GM21576 (cell line): ENCODE measurements around the gene SLC48A1.
"Not testable (repeated sequence)": the region's sequence is repeated elsewhere in the genome, so short reads cannot be mapped to it uniquely, and the experiment has no call there.

Experiments
- ATAC-seq: cut with Tn5 transposase; IDR thresholded peaks from one replicate; pipeline ENCODE4 v1.9.1; 2021; ENCODE audit warnings: mild to moderate bottlenecking, moderate library complexity; ENCODE audit not compliant: unreplicated experiment

Gene SLC48A1

DNA sequence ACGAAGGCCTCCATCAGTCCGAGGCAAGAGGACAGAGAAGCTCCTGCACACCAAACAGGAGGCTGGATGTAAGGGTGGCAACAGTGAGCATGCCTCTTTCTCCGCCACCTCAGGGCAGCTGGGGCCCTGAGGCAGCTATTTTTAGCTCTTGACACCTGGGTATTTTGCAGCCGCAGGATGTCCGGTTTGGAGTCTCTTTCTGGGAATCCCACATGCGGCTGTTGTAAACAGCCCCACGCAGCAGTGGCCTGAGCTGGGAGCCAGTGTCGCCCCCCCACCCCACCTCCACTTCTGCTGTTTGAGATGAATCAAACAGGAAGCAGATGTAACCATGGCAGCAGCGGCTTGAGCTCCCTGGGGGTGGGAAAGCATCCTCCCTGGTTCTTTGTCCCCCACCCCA lies 35.0 kb downstream of the SLC48A1 start:
- ATAC-seq: peak; percentile 39

DNA sequence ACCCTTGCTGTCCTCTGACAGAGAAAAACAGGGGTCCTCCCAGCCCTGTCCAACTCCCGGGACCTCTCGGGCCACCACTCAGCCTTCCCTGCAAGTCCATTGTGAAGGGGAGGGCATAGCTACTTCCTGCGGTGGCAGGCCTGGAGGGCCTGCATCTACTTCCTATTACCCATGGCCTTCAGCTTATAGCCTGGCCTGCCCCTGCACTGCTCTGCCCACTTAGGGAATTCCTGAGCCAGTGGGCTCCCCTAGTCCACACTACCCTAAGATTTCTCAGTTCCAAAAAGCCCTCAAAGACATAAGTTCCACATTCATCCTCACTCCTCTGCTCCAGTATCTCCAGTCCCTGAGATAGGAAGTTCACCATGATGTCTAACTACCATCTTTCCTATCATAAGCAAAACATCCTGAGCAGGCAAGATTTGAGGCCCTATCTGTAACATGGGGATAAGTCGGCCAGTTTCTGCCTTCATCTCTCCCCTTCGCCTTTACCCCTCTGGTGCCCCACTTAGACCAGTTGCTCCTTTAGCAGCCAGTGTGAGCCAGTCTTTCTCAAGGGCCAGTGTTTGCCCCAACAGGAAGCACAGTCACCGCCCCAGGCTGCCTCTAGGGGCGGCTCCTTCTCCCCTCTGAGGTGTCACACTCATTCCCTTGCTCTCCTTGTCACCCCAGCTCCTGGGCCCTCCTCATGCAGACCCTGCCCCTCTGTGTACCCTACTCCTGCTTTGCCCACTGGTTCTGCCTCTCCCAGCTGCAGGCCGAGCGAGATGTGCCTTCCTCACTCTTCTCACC lies 35.7 kb downstream of the SLC48A1 start:
- ATAC-seq: no peak

DNA sequence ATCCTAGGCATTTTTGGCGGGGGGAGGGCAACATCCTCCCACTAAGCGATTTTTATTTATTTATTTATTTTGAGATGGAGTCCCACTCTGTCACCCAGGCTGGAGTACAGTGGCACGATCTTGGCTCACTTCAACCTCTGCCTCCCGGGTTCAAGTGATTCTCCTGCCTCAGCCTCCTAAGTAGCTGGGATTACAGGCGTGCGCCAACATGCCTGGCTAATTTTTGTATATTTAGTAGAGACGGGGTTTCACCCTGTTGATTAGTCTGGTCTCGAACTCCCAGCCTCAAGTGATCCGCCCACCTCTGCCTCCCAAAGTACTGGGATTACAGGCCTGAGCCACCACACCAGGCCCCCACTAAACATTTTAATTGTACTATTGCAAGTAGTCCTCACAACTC lies 36.5 kb downstream of the SLC48A1 start:
- ATAC-seq: not testable (repeated sequence)

DNA sequence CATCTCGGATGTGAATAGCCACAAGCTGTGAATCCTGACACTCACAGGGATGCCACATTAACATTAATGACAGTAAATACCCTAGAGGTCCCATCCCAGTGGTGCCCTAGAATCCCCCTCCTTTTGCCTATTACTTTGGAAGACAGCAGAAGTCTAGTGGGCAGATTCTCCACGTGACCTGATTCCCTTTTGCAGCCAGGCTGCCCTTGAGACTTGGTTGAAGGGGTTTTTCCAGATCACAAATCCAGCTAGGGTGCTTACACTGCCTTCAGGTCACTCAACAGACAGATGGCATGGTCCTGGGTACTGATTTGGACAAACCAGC lies 38.0 kb downstream of the SLC48A1 start:
- ATAC-seq: no peak

DNA sequence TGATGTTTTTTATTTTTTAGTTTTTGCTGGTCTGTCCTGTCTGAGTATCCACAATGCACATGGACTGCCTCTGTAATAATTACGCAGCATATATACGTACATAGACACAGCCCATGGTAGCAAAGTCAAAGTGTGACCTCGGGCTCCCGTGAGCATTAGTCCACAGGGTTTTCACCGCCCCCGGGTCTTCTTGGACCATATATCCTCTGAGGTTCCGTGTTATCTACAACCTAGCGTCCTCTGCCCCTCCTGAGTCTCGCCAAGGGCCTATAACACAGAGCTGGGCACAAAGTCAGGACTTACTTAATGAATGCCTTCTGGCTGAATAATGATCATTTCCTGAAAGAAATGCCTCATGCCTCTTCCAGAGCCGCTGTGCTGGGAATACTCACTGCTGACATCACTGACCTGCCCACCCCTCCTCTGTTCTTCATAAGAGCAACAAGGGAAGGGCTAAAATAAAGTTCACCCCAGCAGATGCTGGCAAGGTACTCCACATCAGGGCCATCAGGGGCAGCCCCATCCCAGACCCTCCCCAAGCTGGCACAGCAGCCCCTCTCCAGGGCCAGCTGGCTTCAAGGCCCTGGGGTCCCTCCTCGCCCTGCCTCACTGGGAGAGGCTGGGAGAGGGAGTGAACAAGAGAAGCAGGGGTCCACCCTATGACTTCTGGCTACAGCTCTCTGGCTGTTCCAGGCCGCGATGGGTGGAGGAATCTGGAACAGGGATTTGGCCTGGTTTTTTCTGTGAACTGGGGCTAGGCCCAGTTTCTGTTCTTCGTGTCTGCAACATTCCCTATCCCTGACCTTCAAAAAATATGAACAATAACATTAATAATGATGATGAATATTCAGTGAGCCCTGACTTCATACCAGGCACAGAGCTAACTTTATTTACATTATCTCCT lies 38.8 kb downstream of the SLC48A1 start:
- ATAC-seq: no peak

DNA sequence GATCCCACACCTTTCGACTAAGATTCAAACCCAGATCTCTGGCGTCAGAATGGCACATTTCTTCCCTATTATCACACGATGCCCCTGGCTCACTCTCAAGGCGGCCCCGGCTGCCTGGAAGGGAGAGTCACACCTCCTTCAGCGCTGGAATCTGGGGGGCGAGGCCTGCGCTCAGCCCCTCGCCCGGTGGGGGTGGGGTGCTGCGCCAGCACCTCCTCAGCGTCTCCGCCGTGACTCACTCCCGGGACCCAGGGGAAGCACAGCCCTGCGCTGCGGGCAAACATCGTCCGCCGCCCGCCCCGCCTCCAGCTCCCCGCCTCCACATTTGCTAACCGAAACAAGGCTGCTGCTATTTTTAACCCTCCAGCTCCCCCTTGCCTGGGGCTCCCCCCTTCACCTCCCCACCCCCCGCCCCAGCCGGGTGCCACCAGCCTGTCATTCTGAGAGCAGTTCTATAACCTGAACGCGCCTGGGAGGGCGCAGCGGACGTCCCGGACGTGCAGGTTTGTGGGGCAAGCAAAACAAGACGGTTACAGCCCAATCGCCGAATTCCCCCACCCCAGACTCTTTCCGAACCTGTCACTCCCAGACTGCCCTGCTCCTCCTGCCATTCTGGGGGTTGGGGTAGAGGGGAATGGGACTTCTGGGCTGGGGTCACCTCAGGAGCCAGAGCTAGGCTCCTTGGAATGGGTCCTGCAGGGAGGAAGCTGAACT lies 39.9 kb downstream of the SLC48A1 start:
- peak; percentile 60 for ATAC-seq

DNA sequence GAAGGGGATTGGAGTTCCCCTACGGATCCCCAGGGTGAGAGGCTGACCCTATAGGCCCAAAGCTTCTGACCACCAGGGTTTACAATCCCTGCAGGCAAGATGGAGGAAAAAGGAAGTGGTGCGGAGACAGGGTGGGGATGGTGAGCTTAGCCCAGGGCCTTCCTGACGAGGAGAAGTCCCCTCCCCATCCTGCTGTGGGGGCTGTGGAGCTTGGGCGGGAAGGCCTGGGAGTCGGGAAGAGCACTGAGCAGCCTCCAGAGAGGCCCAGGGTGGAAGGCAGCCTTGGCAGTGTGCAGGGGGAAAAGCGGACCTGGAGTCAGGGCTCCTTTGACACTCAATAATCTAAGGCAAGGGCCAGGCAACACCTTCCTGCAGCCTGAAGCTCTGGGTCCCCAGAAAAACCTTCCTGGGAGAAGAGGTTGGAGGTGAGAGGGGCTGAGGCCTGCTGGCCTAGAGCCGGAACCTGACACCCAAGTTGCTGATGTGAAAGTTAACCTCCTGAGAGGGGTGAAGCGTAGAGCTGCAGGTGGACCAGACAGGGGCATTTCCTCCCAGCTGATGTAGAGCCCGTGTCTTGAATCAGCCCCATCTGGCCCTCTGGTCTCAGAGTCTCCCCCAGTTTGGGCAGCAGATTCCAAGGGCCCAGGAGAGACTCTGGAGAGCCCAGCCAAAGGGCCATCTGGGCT lies 40.6 kb downstream of the SLC48A1 start:
- ATAC-seq: peak; percentile 41

DNA sequence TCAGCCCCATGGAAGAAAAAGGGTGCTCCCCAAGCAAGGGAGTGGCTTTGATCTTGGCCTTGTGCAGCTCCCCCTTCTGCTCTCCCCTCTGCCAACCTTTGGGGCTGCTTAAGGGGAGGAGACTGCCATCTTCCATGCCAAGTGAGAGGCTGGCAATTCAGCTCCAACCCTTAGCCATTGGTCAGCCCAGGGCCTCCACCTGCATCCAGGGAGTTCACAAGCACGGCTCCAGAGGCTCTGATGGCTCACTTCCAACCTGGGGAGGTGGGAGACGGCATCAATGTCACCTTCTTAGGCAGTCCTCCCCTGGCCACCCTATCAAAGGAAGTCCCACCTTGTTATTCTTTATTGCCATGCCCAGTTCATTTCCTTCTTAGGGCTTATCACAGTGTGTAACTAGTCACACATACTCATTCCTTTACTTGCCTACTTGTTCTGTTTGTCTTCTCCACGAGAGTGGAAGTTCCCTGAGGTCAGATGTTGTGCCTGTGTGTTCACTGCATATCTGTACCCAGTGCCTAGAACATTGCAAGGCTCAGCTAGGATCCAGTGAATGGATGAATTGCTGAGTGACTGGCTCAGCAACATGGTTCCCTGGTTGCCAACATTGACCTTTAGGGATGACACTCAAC lies 41.6 kb downstream of the SLC48A1 start:
- ATAC-seq: no peak

DNA sequence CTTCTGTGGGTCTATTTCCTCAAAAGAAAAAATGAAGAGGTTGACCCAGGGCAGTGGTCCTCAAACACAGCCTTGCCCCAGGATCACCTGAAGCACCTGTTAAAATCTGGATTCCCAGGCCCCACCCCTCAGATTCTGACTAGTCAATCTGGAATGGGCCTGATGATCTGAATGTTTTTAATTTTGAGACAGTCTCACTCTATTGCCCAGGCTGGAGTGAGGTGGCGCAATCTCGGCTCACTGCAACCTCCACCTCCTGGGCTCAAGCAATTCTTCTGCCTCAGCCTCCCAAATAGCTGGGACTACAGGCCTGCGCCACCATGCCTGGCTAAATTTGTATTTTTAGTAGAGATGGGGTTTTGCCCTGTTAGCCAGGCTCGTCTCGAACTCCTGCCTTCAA lies 42.4 kb downstream of the SLC48A1 start:
- not testable (repeated sequence) for ATAC-seq

DNA sequence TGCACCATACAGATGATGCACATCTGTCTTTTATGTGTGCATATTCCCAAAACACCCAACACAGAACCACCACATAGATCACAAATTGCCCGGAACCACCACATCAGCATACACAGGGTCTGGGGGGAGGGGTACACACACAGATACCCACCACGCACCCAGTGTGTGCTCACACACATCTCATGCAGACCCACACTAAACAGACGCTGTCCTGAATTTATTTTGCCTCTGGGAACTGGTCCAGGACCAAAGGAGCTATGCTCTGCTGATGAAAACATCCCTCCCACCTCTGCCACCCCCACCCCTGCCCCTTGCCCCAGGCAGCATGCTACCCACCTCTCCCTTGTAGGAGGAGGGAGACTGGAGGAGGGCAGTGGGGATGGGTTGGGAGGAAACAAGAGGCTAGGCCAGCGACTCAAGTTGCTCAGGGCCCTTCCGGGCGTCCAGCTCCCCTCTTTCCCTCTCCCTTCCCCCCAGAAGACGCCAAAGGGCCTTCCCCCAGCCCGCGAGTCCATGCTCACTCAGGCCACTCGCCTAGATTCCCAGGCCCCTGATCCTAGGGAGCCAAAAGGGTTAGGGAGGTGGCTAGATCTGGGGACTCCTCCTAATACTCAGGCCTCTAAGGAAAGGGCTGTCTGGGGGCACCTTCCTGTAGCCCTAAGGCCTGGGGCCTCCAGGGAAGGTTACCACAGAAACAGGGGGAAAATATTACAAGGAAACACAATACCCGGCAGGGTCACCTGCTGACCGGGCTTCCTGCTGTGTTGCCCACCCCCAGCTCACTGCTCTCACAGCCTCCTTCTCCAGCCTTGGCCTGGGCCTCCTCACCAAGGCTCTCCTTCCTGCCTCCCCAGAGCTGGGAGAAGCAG lies 43.6 kb downstream of the SLC48A1 start:
- no peak for ATAC-seq

DNA sequence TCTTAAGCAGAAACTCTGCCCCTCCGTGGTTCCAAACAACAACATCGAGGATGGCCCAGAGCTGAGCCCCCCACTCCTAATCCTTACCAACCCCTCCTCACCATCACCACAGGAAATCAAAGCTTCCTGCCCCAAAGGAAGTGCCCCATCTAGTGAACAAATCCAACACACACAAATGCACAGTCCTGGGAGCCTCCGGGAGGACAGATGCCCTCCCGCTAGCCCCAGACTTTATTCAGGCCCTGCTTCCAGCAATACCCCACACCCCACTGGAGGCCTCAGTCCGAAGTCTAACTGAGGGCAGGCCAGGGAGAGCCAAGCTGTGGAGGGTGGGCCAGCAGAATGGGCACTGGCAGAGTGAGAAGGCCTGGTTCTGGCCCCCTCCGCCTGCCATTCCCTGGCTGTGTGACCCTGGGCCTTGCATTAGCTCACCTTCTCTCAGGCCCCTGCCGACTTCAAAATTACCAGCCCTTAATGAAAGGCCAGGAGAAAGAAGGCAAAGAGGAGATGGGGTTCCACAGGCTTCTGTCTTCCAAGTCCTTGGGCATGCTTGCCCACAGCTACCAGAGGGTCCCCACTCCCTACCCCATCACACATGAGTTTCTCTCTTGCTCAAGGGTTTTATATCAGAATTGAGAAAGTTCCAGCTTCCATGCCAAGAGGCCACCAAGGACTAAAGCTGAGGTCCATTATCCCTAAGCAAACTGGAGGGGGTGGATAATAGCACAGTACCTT lies 44.4 kb downstream of the SLC48A1 start:
- no peak for ATAC-seq

DNA sequence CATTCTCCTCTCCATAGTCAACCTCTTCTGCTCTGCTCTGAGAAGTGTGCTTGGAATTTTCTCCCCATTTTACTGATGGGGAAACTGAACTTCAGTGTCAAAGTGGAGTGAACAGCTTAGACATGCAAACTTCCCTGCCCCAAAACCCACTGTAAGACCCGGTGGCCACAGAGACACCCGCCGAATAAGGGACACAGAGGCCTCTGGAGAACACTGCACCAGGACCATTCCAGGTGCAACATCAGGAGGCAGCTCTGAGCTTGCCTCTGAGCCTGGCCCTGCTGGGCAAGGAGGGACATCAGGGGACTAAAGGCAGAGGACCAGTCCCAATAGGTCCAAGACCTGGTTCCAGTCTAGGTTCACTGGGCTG lies 45.0 kb downstream of the SLC48A1 start:
- ATAC-seq: no peak

DNA sequence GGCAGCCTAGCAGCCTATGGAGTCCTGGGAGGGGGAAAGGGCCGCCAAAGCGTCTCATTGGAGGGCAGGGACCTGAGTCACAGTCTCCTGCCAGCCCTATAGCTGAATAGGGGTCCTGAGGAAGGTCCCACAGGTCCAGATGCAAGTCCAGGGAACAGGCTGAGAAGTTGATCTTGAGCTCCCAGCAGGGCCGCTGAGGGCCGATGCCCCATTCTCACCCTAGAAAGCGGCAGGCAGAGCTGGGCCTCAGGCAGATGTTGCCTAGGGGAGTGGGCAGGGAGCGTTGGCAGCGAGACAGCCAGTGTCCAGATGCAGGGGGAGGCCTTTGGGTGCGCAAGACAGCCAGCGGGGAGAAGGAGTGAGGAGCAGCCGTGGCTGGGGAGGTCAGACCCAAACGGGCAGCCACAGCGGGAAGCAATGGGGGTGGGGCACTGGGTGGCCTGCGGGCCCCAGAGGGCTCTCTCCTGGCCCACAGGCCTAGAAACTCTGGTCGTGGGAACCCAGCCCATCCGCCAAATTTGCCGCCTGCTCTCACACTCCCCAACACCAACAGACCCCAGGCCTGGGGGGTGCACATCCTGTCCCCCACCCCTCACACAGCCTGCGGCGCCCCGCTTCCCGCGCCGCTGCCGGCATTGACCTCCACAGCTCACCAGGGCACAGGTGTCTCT lies 45.6 kb downstream of the SLC48A1 start:
- ATAC-seq: no peak

DNA sequence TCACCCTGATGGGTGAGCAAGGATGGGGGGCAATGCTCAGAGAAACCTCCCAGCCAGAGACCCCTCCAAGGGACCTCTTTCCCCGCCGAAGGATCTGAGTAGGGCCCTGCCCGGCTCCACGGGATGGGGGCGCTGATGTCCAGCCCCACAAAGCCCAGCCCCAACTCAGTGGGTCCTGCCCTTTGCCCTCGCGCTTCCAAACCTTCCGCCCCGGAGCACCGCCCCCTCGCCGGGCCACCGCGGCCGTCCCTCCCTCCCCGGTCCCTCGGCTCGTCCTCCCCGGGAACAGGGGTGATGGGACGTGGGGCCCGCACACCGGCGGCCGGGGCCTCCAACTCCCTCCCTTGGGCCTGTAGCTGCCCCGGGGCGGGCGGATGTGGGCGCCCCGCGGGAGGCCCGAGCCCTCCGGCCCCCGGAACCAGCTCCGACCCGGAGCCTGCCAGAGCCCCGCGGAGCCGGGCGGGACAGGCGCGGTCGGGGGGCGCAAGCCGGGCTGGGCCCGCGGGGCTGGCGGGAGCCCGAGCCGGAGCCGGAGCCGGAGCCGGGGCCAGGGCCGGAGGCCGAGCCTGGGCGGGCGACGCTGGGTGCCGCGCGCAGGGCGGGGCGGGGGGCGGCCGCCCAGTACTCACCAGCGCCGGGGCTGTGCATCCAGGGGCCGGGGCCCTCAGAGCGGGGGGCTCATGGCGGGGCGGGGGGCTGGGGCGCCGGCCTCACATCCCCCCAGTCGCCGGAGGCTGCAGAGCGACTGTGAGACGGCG lies 46.3 kb downstream of the SLC48A1 start:
- ATAC-seq: peak; percentile 47

DNA sequence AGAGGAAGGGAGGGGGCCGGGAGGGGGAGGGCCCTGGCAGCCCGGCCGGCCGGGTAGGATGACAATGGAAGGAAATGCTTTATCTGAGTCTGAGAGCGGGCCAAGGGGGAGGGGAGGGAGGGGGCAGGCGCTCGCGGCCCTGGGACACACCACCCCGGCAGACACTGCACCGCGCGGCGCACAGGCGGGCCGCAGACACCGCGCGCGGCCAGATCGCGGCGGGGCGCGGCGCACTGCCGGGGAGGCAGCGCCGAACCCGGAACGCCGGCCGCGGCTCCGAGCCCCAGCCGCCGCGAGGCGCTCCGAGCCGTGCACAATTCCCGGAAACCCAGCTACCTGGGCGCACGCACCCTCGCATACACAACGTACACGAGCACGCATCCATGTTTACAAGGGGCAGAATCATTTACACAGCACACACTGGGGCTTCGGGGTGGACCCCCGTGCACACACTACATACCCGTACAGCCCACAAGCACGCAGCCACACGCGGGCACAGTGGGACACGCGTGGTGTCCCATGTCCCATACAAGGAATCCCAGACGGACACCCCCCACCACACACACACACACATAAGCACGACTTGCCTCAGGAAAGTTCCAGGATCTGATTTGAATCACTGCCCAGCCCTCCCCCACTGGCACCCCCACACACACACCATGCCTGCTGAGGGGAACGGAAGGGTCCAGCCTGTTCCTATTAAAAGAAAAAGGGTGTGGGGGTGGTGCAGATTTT lies 47.0 kb downstream of the SLC48A1 start, which contains the start of gene HDAC7:
HDAC7 (minus strand) TSS at position 8 of the 735 bp plus-strand sequence. CDS start 118 bp downstream, outside the sequence.
- peak; percentile 23 for ATAC-seq

DNA sequence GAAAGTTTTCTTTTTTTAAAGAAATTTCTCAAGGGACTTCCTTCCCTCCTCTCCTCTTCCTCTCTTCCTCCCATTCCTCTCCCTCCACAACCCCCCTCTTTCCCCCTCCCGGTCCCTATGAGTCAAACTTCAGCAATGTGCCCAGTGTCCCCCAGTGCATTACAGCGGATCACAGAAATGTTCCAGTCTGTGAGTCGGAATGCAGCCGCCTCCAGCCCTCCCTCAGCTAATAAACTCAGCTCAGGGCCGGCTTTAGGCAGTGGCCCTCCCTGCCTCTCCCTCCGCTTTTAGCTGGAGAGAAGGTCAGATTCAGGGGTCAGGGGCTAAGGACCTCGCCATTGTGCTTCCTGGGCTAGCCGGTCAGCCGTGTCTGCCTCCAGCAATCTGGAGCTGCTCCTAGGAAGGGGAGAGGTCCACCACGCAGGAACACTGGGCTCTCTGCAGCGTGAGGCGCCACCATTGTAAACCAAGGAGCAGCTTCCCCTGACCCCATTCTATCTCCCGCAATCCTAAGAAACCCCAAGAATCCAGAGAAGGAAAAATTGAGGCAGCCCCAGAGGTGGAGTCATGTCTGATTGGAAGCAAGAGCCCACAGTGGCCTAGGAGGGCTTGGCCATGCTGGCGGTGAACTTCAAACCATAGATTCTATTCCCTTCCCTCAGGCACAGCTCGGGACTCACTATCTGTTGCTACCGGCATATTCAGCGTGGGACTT lies 47.8 kb downstream of the SLC48A1 start:
- no peak for ATAC-seq
